ENCODE results near the gene CLCA1.

DNA sequence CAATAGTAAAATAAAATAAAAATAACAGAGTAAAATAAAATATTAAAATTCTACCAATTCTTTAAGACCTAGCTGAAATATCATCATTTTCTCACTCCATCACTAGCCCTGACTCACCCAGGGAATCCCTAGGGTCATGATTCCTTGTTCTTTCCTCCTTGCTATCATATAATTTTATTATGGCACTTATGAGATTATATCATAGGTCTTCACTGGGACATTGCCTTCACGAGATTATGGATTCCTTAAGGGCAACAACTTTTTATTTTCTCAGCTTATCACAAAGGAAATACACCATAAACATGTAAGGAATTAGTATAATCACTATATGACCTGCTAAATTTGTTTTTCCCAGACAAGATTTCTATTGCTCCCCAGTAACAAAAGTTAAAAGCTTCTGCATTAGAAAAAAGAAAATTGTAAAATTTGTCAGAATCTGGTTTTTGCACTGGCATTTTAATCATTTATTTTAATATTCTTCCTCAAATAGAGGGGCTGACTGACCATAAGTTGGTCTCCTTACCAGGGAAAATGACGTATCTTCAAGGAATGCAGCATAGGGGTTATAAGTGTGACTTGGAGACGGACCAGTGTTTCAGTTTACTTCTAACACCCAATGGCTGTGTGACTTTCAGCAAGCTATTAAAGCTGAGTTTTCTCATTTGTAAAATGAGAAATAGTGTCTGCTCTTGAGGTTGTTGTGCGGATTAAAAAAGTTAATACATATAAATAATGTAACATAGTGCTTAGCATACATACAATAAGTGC, 69.4 kb downstream of the CLCA1 start:
- no peak for TF ChIP-seq CTCF (IDR thresholded peaks at IDR 0.05; ENCODE audit: low read depth, low read length)
- TF ChIP-seq MAX (IDR thresholded peaks at IDR 0.05; ENCODE audit: low read depth, low read length): no peak
